IPS-15b (cell line): ENCODE measurements around the gene SKI.

Experiments used
- H3K27me3 ChIP-seq: one replicate; pipeline ENCODE4 v1.6.1; 2013; ENCODE audit warnings: low read length; ENCODE audit not compliant: control insufficient read depth, insufficient read depth
- H3K36me3 ChIP-seq: one replicate; pipeline ENCODE4 v1.6.1; 2013; ENCODE audit warnings: low read length; ENCODE audit not compliant: control insufficient read depth, insufficient read depth
- H3K4me1 ChIP-seq: one replicate; pipeline ENCODE4 v1.6.1; 2013; ENCODE audit warnings: mild to moderate bottlenecking, low read length; ENCODE audit not compliant: control insufficient read depth, insufficient read depth
- H3K4me3 ChIP-seq: one replicate; pipeline ENCODE4 v1.5.1; 2013; ENCODE audit warnings: low read depth, low read length
- H3K9ac ChIP-seq: one replicate; pipeline ENCODE4 v1.6.1; 2013; ENCODE audit warnings: low read depth, mild to moderate bottlenecking, low read length
- H3K9me3 ChIP-seq: one replicate; pipeline ENCODE4 v1.6.1; 2013; ENCODE audit warnings: mild to moderate bottlenecking, low read length; ENCODE audit not compliant: control insufficient read depth, insufficient read depth

Gene SKI

DNA sequence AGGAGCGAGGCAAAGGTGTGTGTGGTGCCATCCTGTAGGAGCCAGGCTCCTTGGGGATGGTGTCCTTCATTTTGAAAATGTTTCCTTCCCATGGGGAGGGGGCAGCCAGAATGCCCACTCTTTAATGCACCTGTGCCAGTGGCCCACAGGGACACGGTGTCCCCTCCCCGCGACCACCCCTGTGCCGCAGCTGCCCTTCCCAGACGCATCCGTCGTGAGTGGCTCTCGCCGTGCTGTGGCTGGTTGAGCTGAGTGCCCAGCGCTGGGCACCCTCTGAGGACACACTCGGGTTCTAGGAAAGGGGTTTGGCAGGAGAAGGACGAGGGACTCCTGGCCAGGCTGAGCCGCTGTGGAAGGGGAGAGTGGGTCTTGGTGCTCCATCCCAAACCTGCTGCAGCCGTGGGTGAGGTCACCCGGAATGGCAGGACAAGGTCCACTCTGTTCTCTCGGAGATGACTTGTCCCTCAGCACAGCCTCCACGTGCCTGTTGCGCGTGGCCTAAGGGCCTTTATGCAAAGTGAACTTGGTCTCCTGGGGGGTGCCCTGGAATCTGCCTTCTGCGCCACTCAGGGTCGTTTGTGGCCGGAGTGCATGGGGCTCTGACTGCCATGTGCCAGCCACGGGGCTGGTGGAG is 74.3 kb downstream of the SKI start:
- no peak overlapping the region for H3K4me3 ChIP-seq
- peaks cover 45% of the 10 kb centered on the region for H3K36me3 ChIP-seq
- H3K4me1 ChIP-seq, result no peaks in the 10 kb centered on the region
- H3K27me3 ChIP-seq, result no peaks in the 10 kb centered on the region
- H3K9me3 ChIP-seq, result no peaks in the 10 kb centered on the region
- H3K9ac ChIP-seq, result no peak overlapping the region

DNA sequence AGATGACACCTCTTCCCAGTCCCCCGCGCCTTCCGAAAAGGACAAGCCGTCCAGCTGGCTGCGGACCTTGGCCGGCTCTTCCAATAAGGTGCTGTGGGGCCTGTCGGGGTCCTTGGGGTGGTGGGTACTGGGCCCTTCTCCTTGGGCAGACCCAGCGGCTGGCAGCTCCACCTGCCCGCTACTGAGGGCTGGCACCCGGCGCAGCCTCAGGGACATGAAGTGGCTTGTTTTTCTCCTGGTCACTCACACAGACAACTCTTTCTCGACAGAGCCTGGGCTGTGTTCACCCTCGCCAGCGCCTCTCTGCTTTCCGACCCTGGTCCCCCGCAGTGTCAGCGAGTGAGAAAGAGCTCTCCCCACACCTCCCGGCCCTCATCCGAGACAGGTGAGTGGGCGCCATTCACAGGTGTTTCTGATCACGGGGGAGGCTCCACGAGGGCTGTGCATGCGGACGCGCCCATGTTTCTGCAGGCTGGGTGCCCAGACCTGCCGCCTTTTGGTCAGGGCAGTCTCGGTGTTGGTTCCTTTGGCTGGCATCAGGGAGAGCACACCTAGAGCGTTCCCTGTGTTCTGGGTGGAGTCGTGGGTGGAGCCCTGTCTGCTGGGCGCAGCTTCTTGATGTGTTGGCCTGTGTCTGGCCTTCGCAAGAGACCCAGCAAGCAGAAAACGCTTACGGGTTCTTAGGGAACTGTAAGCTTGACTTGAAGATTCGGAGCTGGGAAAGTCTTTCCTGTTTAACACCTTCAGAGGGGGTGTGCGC is 75.1 kb downstream of the SKI start:
- H3K36me3 ChIP-seq, result peaks cover 53% of the 10 kb centered on the region
- no peaks in the 10 kb centered on the region for H3K9me3 ChIP-seq
- H3K4me3 ChIP-seq, result no peak overlapping the region
- no peak overlapping the region for H3K9ac ChIP-seq
- no peaks in the 10 kb centered on the region for H3K4me1 ChIP-seq
- no peaks in the 10 kb centered on the region for H3K27me3 ChIP-seq

DNA sequence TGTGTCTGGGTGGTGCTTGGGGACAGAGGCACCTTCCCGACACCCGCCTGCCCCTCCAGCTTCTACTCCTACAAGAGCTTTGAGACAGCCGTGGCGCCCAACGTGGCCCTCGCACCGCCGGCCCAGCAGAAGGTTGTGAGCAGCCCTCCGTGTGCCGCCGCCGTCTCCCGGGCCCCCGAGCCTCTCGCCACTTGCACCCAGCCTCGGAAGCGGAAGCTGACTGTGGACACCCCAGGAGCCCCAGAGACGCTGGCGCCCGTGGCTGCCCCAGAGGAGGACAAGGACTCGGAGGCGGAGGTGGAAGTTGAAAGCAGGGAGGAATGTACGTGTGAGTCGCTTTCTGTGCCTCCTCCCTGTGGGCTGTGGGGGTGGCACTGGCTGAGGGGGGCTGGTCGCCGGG is 75.7 kb downstream of the SKI start:
- H3K4me1 ChIP-seq, result no peaks in the 10 kb centered on the region
- peaks cover 54% of the 10 kb centered on the region for H3K36me3 ChIP-seq
- H3K9ac ChIP-seq, result no peak overlapping the region
- no peaks in the 10 kb centered on the region for H3K27me3 ChIP-seq
- H3K4me3 ChIP-seq, result no peak overlapping the region
- H3K9me3 ChIP-seq, result no peaks in the 10 kb centered on the region

GRCh38 chr1:2304282-2304681 is 76.2 kb downstream of the SKI start:
- Histone ChIP-seq H3K4me1 (no peaks in the 10 kb centered on the region), H3K36me3 (peaks cover 54% of the 10 kb centered on the region), H3K4me3 (no peak overlapping the region), H3K27me3 (no peaks in the 10 kb centered on the region), H3K9me3 (no peaks in the 10 kb centered on the region), H3K9ac (no peak overlapping the region)

- H3K9me3 ChIP-seq, result no peaks in the 10 kb centered on the region
- H3K36me3 ChIP-seq, result peaks cover 54% of the 10 kb centered on the region
- H3K4me3 ChIP-seq, result no peak overlapping the region
- no peaks in the 10 kb centered on the region for H3K27me3 ChIP-seq
- H3K4me1 ChIP-seq, result no peaks in the 10 kb centered on the region
- no peak overlapping the region for H3K9ac ChIP-seq
Observed at GRCh38 chr1:2304921-2305681, 77.0 kb downstream of the SKI start.

GRCh38 chr1:2306151-2306978 is 78.2 kb downstream of the SKI start:
- no peaks in the 10 kb centered on the region for H3K27me3 ChIP-seq

DNA sequence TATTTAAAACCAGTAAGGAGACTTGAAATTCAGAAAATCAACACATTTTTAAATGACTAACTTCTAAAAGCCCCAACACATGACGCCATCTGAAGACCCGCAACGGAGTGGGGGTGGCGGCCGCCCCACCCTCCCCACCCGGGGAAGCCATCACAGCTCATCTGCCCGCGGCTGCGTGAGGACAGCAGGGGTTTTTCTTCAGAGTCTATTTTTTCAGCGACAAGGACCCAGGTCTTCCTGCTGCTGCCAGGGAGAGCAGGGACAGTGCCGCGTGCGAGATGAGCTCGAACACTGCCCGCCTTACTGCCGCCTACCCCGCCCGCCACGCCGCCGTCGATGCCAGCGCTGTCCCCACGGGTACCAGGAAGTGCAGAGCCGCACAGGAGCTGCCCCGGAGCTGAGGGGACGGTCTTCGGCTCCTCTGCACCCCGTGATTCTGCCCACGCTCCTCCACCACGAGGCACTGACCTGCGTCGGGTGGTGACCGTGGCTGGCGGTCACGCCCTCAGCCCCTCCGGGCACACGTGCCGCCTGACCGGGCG is 79.0 kb downstream of the SKI start:
- H3K27me3 ChIP-seq, result no peaks in the 10 kb centered on the region
- no peak overlapping the region for H3K4me3 ChIP-seq
- no peaks in the 10 kb centered on the region for H3K9me3 ChIP-seq
- H3K9ac ChIP-seq, result no peak overlapping the region
- peaks cover 53% of the 10 kb centered on the region for H3K36me3 ChIP-seq
- H3K4me1 ChIP-seq, result no peaks in the 10 kb centered on the region

More at GRCh38 chr1:2306151-2306978, 78.2 kb downstream of the SKI start:
- H3K9ac ChIP-seq, result no peak overlapping the region
- no peaks in the 10 kb centered on the region for H3K9me3 ChIP-seq
- H3K4me3 ChIP-seq, result no peak overlapping the region
- H3K36me3 ChIP-seq, result peaks cover 54% of the 10 kb centered on the region
- no peaks in the 10 kb centered on the region for H3K4me1 ChIP-seq

GRCh38 chr1:2307972-2308371 is 79.9 kb downstream of the SKI start:
- Histone ChIP-seq H3K36me3 (peaks cover 47% of the 10 kb centered on the region), H3K9ac (no peak overlapping the region), H3K4me3 (no peak overlapping the region), H3K4me1 (no peaks in the 10 kb centered on the region), H3K27me3 (no peaks in the 10 kb centered on the region), H3K9me3 (no peaks in the 10 kb centered on the region)

GRCh38 chr1:2308844-2309243 is 80.7 kb downstream of the SKI start:
- Histone ChIP-seq H3K9ac (no peak overlapping the region), H3K4me1 (no peaks in the 10 kb centered on the region), H3K9me3 (no peaks in the 10 kb centered on the region), H3K36me3 (peaks cover 38% of the 10 kb centered on the region), H3K27me3 (no peaks in the 10 kb centered on the region), H3K4me3 (no peak overlapping the region)

DNA sequence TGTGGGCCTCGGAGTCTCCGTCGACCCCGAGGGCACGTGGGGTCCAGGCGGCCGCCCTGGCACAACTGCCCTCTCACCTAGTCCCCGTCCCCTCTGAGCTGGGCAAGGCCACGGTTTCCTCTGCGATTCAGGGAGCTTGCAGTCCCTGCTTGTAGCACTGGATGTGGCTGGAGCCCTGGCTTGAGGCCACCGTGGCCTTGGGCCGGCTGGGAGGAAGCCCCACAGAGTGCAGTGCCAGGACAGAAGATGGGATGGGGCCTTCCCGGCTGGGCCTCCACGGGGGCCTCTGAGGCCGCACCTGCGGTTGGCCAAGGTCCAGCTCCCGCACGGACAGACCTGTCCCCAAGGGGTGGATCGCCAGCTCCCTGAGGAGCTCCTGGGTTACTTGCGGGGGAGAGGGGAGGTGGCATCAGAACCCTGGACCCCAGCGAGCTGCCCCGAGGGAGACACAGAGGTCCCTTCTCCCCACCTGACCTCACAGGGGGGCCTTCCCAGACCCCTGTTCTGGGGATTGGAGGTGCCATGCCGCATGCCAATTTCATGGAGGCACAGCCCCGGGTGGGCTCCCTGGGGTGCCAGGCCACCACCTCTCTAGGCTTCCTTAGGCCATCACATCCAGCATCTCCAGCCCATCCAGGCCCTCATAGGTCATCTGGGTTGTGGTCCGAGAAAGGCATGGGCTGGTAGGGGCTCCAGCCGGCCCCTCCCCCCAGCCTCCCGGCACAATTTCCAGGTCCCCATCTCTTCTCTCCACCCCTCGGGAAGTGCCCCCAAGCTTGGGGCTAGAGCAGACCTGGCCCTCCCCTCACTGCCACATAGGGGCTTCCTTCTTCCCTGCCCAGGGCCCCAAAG is 82.4 kb downstream of the SKI start:
- Histone ChIP-seq H3K9me3 (no peaks in the 10 kb centered on the region), H3K4me1 (no peaks in the 10 kb centered on the region), H3K36me3 (peaks cover 22% of the 10 kb centered on the region), H3K4me3 (no peak overlapping the region), H3K27me3 (no peaks in the 10 kb centered on the region), H3K9ac (no peak overlapping the region)
